Right ventricle myocardium superior (tissue), 1 donor: ENCODE measurements around the gene KLK6. TPM values are rescaled to one million over a fixed set of nuclear protein-coding genes. Genes with fewer than 3 reads are reported as not detected.

Source experiments
- ATAC-seq: fragments of 200-7000 bp; cut with Tn5 transposase; one replicate; pipeline ENCODE4 v1.9.1; 2020; ENCODE audit warnings: mild to moderate bottlenecking; ENCODE audit not compliant: poor library complexity
- DNase-seq: peaks from one replicate; pipeline ENCODE4 v3.0.0-alpha.2; 2020
- intact Hi-C: fragments of 100-400 bp; cut with DNase I; formaldehyde crosslinking; loops from one replicate; pipeline ENCODE4 v1.11.2; 2022
- total RNA-seq: library from RNA; stranded (reverse); fragmentation: NEBNext Ultra II Directional; extraction: Animal tissue kit (Norgen Biotek cat#: 25700); gene quantifications from one replicate; pipeline ENCODE4 v1.2.1, GENCODE V29; 2021
- donor health status: DM: no; HTN: yes; CAD: no; lungs with severe emphysema.

KLK6 gene
- total RNA-seq, 1 donor from 2014 or later: not detected

- intact Hi-C loops: no loop called here
- no peak for DNase-seq
- ATAC-seq: no peak
These were observed 5.1 kb downstream of the KLK6 start for GRCh38 chr19:50964266-50964665.

GRCh38 chr19:50963381-50963780 lies 6.0 kb downstream of the KLK6 start:
- DNase-seq (no peak), ATAC-seq (no peak)
- intact Hi-C loops: no loop called here

- intact Hi-C loops: no loop called here
- ATAC-seq (no peak), DNase-seq (no peak)
These were observed 7.1 kb downstream of the KLK6 start for GRCh38 chr19:50962245-50962644.

- ATAC-seq: no peak
- DNase-seq: no peak
- intact Hi-C loops: no loop called here
These were observed 9.5 kb downstream of the KLK6 start for GRCh38 chr19:50959731-50960500.

GRCh38 chr19:50957587-50957986 lies 11.8 kb downstream of the KLK6 start:
- no peak for ATAC-seq
- intact Hi-C loops: no loop called here

GRCh38 chr19:50952910-50953309 lies 16.5 kb downstream of the KLK6 start, which contains the start of gene KLK5:
Gene KLK5 (minus strand): TSS chr19:50953038. CDS start chr19:50952657, 381 bp downstream.
- ATAC-seq (no peak), DNase-seq (no peak)
- intact Hi-C loops: no loop called here

More at GRCh38 chr19:50957587-50957986, 11.8 kb downstream of the KLK6 start:
- DNase-seq: no peak

- DNase-seq (no peak), ATAC-seq (no peak)
- intact Hi-C loops: no loop called here
These were observed 19.5 kb downstream of the KLK6 start for GRCh38 chr19:50949861-50950260.

- DNase-seq: no peak
- ATAC-seq: no peak
- intact Hi-C loops: no loop called here
These were observed 22.3 kb downstream of the KLK6 start for GRCh38 chr19:50947123-50947522.

- intact Hi-C loops: no loop called here
- no peak for DNase-seq
- no peak for ATAC-seq
These were observed 24.6 kb downstream of the KLK6 start for GRCh38 chr19:50944795-50945194.

- intact Hi-C loops: no loop called here
- DNase-seq (no peak), ATAC-seq (no peak)
These were observed 26.1 kb downstream of the KLK6 start for GRCh38 chr19:50943074-50943828.

- intact Hi-C loops: no loop called here
- no peak for ATAC-seq
- DNase-seq: no peak
These were observed 29.8 kb downstream of the KLK6 start for GRCh38 chr19:50939596-50939995.

GRCh38 chr19:50933640-50934039 lies 35.8 kb downstream of the KLK6 start:
- intact Hi-C loops: no loop called here

GRCh38 chr19:50932690-50933083 lies 36.7 kb downstream of the KLK6 start:
- intact Hi-C loops: no loop called here
- ATAC-seq: no peak
- no peak for DNase-seq

More at GRCh38 chr19:50933640-50934039, 35.8 kb downstream of the KLK6 start:
- no peak for DNase-seq
- no peak for ATAC-seq

GRCh38 chr19:50932018-50932689 lies 37.2 kb downstream of the KLK6 start:
- intact Hi-C loops: no loop called here
- ATAC-seq: no peak

GRCh38 chr19:50931023-50931422 lies 38.4 kb downstream of the KLK6 start:
- DNase-seq (no peak), ATAC-seq (no peak)
- intact Hi-C loops: no loop called here

More at GRCh38 chr19:50932018-50932689, 37.2 kb downstream of the KLK6 start:
- no peak for DNase-seq

GRCh38 chr19:50928831-50929230 lies 40.6 kb downstream of the KLK6 start:
- intact Hi-C loops: loop anchor here (10.0 kb wide), 2 partner anchors 166 to 564 kb away; partner anchors contain the start of gene NAPSA
- no peak for ATAC-seq
- no peak for DNase-seq

GRCh38 chr19:50926144-50926543 lies 43.2 kb downstream of the KLK6 start:
- intact Hi-C loops: loop anchor here (10.0 kb wide), 2 partner anchors 169 to 561 kb away; partner anchors contain the start of gene NAPSA
- DNase-seq: no peak
- no peak for ATAC-seq

GRCh38 chr19:50925734-50926133 lies 43.7 kb downstream of the KLK6 start:
- DNase-seq (no peak), ATAC-seq (no peak)
- intact Hi-C loops: loop anchor here (10.0 kb wide), 2 partner anchors 169 to 561 kb away; partner anchors contain the start of gene NAPSA

- no peak for ATAC-seq
- DNase-seq: no peak
- intact Hi-C loops: loop anchor here (10.0 kb wide), 2 partner anchors 170 to 560 kb away; partner anchors contain the start of gene NAPSA
These were observed 44.8 kb downstream of the KLK6 start for GRCh38 chr19:50924586-50924985.
